ENCODE results near the gene SEMA7A.

Gene SEMA7A

DNA sequence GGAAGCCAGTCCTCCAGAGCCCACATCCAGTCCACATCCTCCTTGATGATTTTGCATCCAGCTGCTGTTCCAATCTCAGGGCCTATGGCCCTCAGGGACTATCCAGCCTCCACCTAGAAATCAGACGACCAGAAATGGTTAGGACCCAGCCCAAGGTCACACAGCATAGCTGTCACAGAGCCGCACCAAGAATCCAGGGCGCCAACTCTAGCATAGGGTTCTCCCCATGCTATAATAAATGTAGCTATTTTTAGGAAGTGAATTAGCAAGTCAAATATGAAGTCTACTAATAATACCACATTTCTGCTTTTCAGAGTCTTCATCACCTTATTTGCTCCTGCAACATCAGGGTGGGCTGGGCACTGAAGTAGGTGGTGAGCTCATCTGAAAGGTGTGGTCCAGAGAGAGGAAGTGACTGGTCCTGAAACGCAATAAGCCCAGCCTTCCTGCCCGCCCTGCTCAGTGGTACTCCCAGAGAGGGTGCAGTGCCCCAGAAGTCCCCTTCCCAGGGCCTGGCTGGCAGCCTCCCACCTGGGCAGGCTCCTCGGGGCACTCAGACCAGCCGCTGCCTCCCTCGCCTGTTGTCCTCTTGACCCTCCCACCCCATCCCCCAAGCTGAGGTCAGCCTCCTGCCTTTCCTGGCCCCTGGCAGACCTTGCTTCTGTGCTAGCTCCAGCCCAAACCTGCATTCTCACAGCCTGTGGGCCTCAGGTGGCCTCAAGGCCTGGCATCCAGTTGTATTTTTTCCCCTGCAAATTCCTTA is 48.7 kb downstream of the SEMA7A start:
- Histone ChIP-seq H3K4me1 (ENCODE audit: control insufficient read depth, low read length) (peaks cover 28% of the 10 kb centered on the region), H3K27ac (ENCODE audit: low read depth, low read length) (no peak overlapping the region), H3K4me3 (ENCODE audit: low read length) (no peak overlapping the region), H3K9me3 (ENCODE audit: control insufficient read depth, insufficient read depth, low read length) (no peaks in the 10 kb centered on the region), H3K36me3 (ENCODE audit: control insufficient read depth, low read length) (no peaks in the 10 kb centered on the region), H3K27me3 (ENCODE audit: control insufficient read depth, low read length) (peaks cover 88% of the 10 kb centered on the region), H3K4me2 (ENCODE audit: low read length) (no peak overlapping the region; the same call in 1 of the 2 replicates), H3F3A (ENCODE audit: control insufficient read depth, insufficient read depth) (no peaks in the 10 kb centered on the region), H3K9me2 (replicated peaks; ENCODE audit: control insufficient read depth, low read length) (no peaks in the 10 kb centered on the region), H4K20me1 (ENCODE audit: control insufficient read depth, insufficient read depth, low read depth, low read length) (peaks cover 13% of the 10 kb centered on the region), H3K79me2 (ENCODE audit: control insufficient read depth, low read length) (no peaks in the 10 kb centered on the region)
- no peak for TF ChIP-seq EZH2phosphoT487 (IDR thresholded peaks at IDR 0.05; ENCODE audit: borderline replicate concordance, low read length)
- TF ChIP-seq, protein P1, sequence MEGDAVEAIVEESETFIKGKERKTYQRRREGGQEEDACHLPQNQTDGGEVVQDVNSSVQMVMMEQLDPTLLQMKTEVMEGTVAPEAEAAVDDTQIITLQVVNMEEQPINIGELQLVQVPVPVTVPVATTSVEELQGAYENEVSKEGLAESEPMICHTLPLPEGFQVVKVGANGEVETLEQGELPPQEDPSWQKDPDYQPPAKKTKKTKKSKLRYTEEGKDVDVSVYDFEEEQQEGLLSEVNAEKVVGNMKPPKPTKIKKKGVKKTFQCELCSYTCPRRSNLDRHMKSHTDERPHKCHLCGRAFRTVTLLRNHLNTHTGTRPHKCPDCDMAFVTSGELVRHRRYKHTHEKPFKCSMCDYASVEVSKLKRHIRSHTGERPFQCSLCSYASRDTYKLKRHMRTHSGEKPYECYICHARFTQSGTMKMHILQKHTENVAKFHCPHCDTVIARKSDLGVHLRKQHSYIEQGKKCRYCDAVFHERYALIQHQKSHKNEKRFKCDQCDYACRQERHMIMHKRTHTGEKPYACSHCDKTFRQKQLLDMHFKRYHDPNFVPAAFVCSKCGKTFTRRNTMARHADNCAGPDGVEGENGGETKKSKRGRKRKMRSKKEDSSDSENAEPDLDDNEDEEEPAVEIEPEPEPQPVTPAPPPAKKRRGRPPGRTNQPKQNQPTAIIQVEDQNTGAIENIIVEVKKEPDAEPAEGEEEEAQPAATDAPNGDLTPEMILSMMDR (IDR thresholded peaks at IDR 0.05; ENCODE audit: low read depth, low read length, poor library complexity, severe bottlenecking), result no peak

DNA sequence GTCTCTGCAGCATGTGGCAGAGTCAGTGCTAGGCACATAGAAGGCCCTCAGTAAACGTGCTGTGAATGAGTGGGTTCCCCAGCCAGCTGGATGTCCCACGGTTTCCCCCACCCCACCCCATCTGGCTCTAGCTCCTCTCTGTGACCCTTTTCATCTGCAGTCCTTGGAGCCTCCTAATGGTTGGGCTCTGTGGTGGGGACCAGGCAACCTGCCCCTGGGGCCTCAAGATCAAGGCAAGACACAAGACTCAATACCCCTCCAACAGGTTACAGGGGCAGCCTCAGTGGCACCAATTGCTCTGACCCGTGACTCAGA is 49.2 kb downstream of the SEMA7A start:
- H3K27ac ChIP-seq (ENCODE audit: low read depth, low read length), result no peak overlapping the region

DNA sequence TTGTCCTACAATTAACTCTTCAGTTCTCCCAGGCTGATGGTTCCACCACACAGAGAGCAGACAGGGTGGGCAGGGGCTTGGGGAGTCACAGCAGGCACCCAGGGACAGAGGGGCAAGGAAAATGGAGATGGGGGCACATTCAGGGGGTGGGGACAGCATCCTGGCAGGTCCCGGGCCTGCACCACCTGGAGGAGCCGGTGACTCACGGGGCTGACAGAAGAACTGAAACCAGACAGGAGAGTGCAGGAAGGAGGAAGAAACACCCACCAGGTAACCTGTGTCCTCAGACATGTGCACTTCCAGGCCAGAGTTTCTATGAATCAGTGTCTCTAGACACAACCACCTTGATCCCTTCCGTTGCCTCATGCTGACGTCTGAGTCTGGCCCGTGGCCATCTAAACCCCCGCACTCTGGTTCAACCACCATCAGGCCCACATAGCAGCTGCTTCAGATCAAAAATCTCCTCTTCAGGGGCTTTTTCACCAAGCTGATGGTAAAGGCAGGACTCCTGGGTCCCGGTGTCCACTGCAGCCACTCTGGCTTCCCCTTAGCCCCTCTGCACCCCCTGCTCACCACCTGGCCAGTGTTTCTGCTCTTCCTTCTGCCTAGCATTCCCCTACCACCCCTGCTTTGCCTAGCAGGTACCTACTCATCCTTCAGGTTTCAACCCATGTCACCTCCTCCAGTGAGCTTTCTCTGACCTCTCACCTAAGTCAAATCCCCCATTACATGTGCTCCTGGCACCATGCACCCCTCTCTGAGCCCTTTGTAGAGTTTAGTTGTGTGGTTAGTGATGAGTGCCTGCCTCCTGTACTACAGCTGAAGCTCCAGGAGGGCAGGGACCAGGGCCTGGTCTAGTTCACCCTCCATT is 49.8 kb downstream of the SEMA7A start:
- Histone ChIP-seq H3K4me1 (ENCODE audit: control insufficient read depth, low read length) (peaks cover 28% of the 10 kb centered on the region), H3K4me2 (ENCODE audit: low read length) (no peak overlapping the region), H3K4me3 (ENCODE audit: low read length) (no peak overlapping the region)

More for the DNA sequence above, 49.2 kb downstream of the SEMA7A start:
- Histone ChIP-seq H3K4me1 (ENCODE audit: control insufficient read depth, low read length) (peaks cover 28% of the 10 kb centered on the region), H3K4me2 (ENCODE audit: low read length) (no peak overlapping the region; the same call in 1 of the 2 replicates), H3K9me2 (replicated peaks; ENCODE audit: control insufficient read depth, low read length) (no peaks in the 10 kb centered on the region), H3K27me3 (ENCODE audit: control insufficient read depth, low read length) (peaks cover 83% of the 10 kb centered on the region), H3K4me3 (ENCODE audit: low read length) (no peak overlapping the region), H4K20me1 (ENCODE audit: control insufficient read depth, insufficient read depth, low read depth, low read length) (peaks cover 13% of the 10 kb centered on the region), H3K79me2 (ENCODE audit: control insufficient read depth, low read length) (no peaks in the 10 kb centered on the region), H3K9me3 (ENCODE audit: control insufficient read depth, insufficient read depth, low read length) (no peaks in the 10 kb centered on the region), H3K36me3 (ENCODE audit: control insufficient read depth, low read length) (no peaks in the 10 kb centered on the region), H3F3A (ENCODE audit: control insufficient read depth, insufficient read depth) (no peaks in the 10 kb centered on the region)
- TF ChIP-seq EZH2phosphoT487 (IDR thresholded peaks at IDR 0.05; ENCODE audit: borderline replicate concordance, low read length), result no peak
- TF ChIP-seq, protein P1 (IDR thresholded peaks at IDR 0.05; ENCODE audit: low read depth, low read length, poor library complexity, severe bottlenecking), result no peak

More for the DNA sequence above, 49.8 kb downstream of the SEMA7A start:
- Histone ChIP-seq H3K9me2 (replicated peaks; ENCODE audit: control insufficient read depth, low read length) (no peaks in the 10 kb centered on the region), H3K79me2 (ENCODE audit: control insufficient read depth, low read length) (no peaks in the 10 kb centered on the region), H3K9me3 (ENCODE audit: control insufficient read depth, insufficient read depth, low read length) (no peaks in the 10 kb centered on the region), H3K27me3 (ENCODE audit: control insufficient read depth, low read length) (peaks cover 83% of the 10 kb centered on the region), H3K36me3 (ENCODE audit: control insufficient read depth, low read length) (no peaks in the 10 kb centered on the region), H3K27ac (ENCODE audit: low read depth, low read length) (no peak overlapping the region), H3F3A (ENCODE audit: control insufficient read depth, insufficient read depth) (no peaks in the 10 kb centered on the region), H4K20me1 (ENCODE audit: control insufficient read depth, insufficient read depth, low read depth, low read length) (peaks cover 13% of the 10 kb centered on the region)
- TF ChIP-seq EZH2phosphoT487 (IDR thresholded peaks at IDR 0.05; ENCODE audit: borderline replicate concordance, low read length), result no peak
- TF ChIP-seq, protein P1 (IDR thresholded peaks at IDR 0.05; ENCODE audit: low read depth, low read length, poor library complexity, severe bottlenecking), result no peak
